ENCODE measurements around the gene SAXO2. TPM values are rescaled to one million over a fixed set of nuclear protein-coding genes. Genes with fewer than 3 reads are reported as not detected.
A peak's percentile ranks its signal among the peaks of the same experiment; 100 is the strongest.
"Not testable (repeated sequence)": the region's sequence is repeated elsewhere in the genome, so short reads cannot be mapped to it uniquely, and the experiment has no call there.

Gene SAXO2
- total RNA-seq, 1 donor from 2014 or later = 6.0 TPM

GRCh38 chr15:82239685-82240391 is 22.8 kb upstream of the SAXO2 start:
- Mint-ChIP-seq H3K27ac (no peak overlapping the region), H3K9me3 (ENCODE audit: low read depth) (no peaks in the 10 kb centered on the region), H3K4me1 (ENCODE audit: low read depth) (no peaks in the 10 kb centered on the region), H3K4me3 (ENCODE audit: low read depth) (no peak overlapping the region), H3K36me3 (ENCODE audit: insufficient read depth) (peaks cover 15% of the 10 kb centered on the region), H3K27me3 (no peaks in the 10 kb centered on the region)
- no peak for DNase-seq (ENCODE audit: low spot score, unreplicated experiment)
- no peak for TF ChIP-seq CTCF (IDR thresholded peaks at IDR 0.05; ENCODE audit: unreplicated experiment)

GRCh38 chr15:82241836-82242499 is 20.6 kb upstream of the SAXO2 start:
- peaks cover 15% of the 10 kb centered on the region for H3K36me3 Mint-ChIP-seq (ENCODE audit: insufficient read depth)
- H3K9me3 Mint-ChIP-seq (ENCODE audit: low read depth); H3K27ac Mint-ChIP-seq; H3K27me3 Mint-ChIP-seq; H3K4me1 Mint-ChIP-seq (ENCODE audit: low read depth); H3K4me3 Mint-ChIP-seq (ENCODE audit: low read depth); DNase-seq (ENCODE audit: low spot score, unreplicated experiment): not testable (repeated sequence)

- H3K27ac Mint-ChIP-seq; DNase-seq (ENCODE audit: low spot score, unreplicated experiment); H3K4me3 Mint-ChIP-seq (ENCODE audit: low read depth); H3K9me3 Mint-ChIP-seq (ENCODE audit: low read depth); H3K4me1 Mint-ChIP-seq (ENCODE audit: low read depth); H3K27me3 Mint-ChIP-seq: not testable (repeated sequence)
- peaks cover 13% of the 10 kb centered on the region for H3K36me3 Mint-ChIP-seq (ENCODE audit: insufficient read depth)
Observed at GRCh38 chr15:82243644-82244043, 19.0 kb upstream of the SAXO2 start.

- not testable (repeated sequence) for H3K27ac Mint-ChIP-seq; H3K27me3 Mint-ChIP-seq; DNase-seq (ENCODE audit: low spot score, unreplicated experiment); H3K4me3 Mint-ChIP-seq (ENCODE audit: low read depth); H3K36me3 Mint-ChIP-seq (ENCODE audit: insufficient read depth); H3K4me1 Mint-ChIP-seq (ENCODE audit: low read depth); H3K9me3 Mint-ChIP-seq (ENCODE audit: low read depth)
Observed at GRCh38 chr15:82245956-82246355, 16.7 kb upstream of the SAXO2 start.

GRCh38 chr15:82248261-82248660 is 14.4 kb upstream of the SAXO2 start:
- not testable (repeated sequence) for H3K27ac Mint-ChIP-seq; DNase-seq (ENCODE audit: low spot score, unreplicated experiment); H3K4me3 Mint-ChIP-seq (ENCODE audit: low read depth); H3K4me1 Mint-ChIP-seq (ENCODE audit: low read depth); H3K36me3 Mint-ChIP-seq (ENCODE audit: insufficient read depth); H3K9me3 Mint-ChIP-seq (ENCODE audit: low read depth); H3K27me3 Mint-ChIP-seq

- DNase-seq (ENCODE audit: low spot score, unreplicated experiment); H3K9me3 Mint-ChIP-seq (ENCODE audit: low read depth); H3K27me3 Mint-ChIP-seq: not testable (repeated sequence)
- Mint-ChIP-seq H3K4me3 (ENCODE audit: low read depth) (peak overlapping the region; percentile 91), H3K36me3 (ENCODE audit: insufficient read depth) (peaks cover 12% of the 10 kb centered on the region), H3K4me1 (ENCODE audit: low read depth) (peaks cover 34% of the 10 kb centered on the region), H3K27ac (peak overlapping the region; percentile 95)
Observed at GRCh38 chr15:82261566-82262421, 824 bp upstream of the SAXO2 start.

GRCh38 chr15:82263350-82263749 is 732 bp downstream of the SAXO2 start:
- H3K4me3 Mint-ChIP-seq (ENCODE audit: low read depth) = peak overlapping the region; percentile 91
- no peak for DNase-seq (ENCODE audit: low spot score, unreplicated experiment)
- H3K36me3 Mint-ChIP-seq (ENCODE audit: insufficient read depth) = peaks cover 4% of the 10 kb centered on the region
- H3K4me1 Mint-ChIP-seq (ENCODE audit: low read depth) = peaks cover 35% of the 10 kb centered on the region
- H3K27ac Mint-ChIP-seq = peak overlapping the region; percentile 95
- TF ChIP-seq CTCF (IDR thresholded peaks at IDR 0.05; ENCODE audit: unreplicated experiment) = no peak
- no peaks in the 10 kb centered on the region for H3K9me3 Mint-ChIP-seq (ENCODE audit: low read depth)
- no peaks in the 10 kb centered on the region for H3K27me3 Mint-ChIP-seq

GRCh38 chr15:82267137-82267536 is 4.5 kb downstream of the SAXO2 start:
- not testable (repeated sequence) for H3K27ac Mint-ChIP-seq

GRCh38 chr15:82268454-82268853 is 5.8 kb downstream of the SAXO2 start:
- not testable (repeated sequence) for H3K4me3 Mint-ChIP-seq (ENCODE audit: low read depth); H3K9me3 Mint-ChIP-seq (ENCODE audit: low read depth); DNase-seq (ENCODE audit: low spot score, unreplicated experiment); H3K27me3 Mint-ChIP-seq; H3K27ac Mint-ChIP-seq; H3K36me3 Mint-ChIP-seq (ENCODE audit: insufficient read depth)
- H3K4me1 Mint-ChIP-seq (ENCODE audit: low read depth) = peaks cover 14% of the 10 kb centered on the region

More at GRCh38 chr15:82267137-82267536, 4.5 kb downstream of the SAXO2 start:
- not testable (repeated sequence) for H3K36me3 Mint-ChIP-seq (ENCODE audit: insufficient read depth); H3K9me3 Mint-ChIP-seq (ENCODE audit: low read depth); H3K27me3 Mint-ChIP-seq; H3K4me3 Mint-ChIP-seq (ENCODE audit: low read depth); DNase-seq (ENCODE audit: low spot score, unreplicated experiment)
- peaks cover 19% of the 10 kb centered on the region for H3K4me1 Mint-ChIP-seq (ENCODE audit: low read depth)

Measured in progenitor cell of endocrine pancreas (in vitro differentiated cells).